Renal pelvis (tissue), 12 donors: Measurements from ENCODE around the gene PMCH. TPM values are rescaled to one million over a fixed set of nuclear protein-coding genes. Genes with fewer than 3 reads are reported as not detected.
"Not testable (repeated sequence)": the region's sequence is repeated elsewhere in the genome, so short reads cannot be mapped to it uniquely, and the experiment has no call there.

Experiments
- DNase-seq: peaks from one replicate; pipeline ENCODE4 v3.0.0-alpha.2; 2013
- long read RNA-seq, 16 experiments: transcript quantifications; one replicate each; lab custom pipeline, GENCODE V29; 2026
- polyA plus RNA-seq, 3 donors: library from polyadenylated mRNA; unstranded; fragments of 120-200 nt; gene quantifications; one replicate each; pipeline ENCODE4 v1.2.1, GENCODE V29; 2013; ENCODE audit not compliant: insufficient read length in 3 of 3

The PMCH gene, protein sequence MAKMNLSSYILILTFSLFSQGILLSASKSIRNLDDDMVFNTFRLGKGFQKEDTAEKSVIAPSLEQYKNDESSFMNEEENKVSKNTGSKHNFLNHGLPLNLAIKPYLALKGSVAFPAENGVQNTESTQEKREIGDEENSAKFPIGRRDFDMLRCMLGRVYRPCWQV
- 1 to 10 TPM in 1 of 3 donors, under 1 TPM in 2; 0.33 to 1.0 (median 0.96) TPM for polyA plus RNA-seq
- long read RNA-seq, donor 1: 0 reads
- long read RNA-seq, donor 2: 0 reads
- long read RNA-seq, donor 3: 0 reads
- long read RNA-seq, donor 4: 0 reads
- long read RNA-seq, donor 5: 0 reads
- long read RNA-seq, donor 6: 0 reads
- long read RNA-seq, donor 7: 0 reads
- long read RNA-seq, donor 8: 0 reads
- long read RNA-seq, donor 9: 0 reads
- long read RNA-seq, donor 10: 0 reads
- long read RNA-seq, donor 11: 0 reads
- long read RNA-seq, donor 12: 0 reads
- long read RNA-seq, donor 13: 0 reads
- long read RNA-seq, donor 14: 0 reads
- long read RNA-seq, donor 15: 0 reads
- long read RNA-seq, donor 16: 0 reads

DNA sequence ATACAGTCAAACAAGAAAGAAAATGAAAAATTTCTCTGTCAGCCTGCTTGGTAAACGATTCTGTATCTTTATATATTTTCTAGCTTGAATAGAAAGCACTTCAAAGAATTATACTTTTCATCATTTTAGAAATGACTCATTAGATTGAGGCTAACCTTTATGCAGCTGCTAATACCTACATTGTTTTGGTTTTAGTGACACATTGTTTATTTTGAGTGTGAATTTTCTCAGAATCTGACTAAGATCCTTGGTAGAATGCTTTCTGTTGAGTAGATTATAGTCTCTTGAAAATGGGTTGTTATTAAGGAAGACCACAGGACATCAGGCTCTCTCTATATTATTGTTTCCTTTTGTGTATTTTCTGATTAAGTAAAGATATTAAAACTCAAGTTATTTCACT lies at the start of gene PMCH:
PMCH (minus strand) TSS at position 45 of the 400 bp plus-strand sequence. CDS start 63 bp downstream, outside the sequence.
- no peak for DNase-seq

DNA sequence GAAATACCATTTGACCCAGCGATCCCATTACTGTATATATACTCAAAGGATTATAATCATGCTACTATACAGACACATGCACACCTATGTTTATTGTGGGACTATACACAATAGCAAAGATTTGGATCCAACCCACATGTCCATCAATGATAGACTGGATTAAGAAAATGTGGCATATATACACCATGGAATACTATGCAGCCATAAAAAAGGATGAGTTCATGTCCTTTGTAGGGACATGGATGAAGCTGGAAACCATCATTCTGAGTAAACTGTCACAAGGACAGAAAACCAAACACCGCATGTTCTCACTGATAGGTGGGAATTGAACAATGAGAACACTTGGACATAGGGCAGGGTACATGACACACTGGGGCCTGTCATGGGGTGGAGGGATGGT lies 43.2 kb upstream of the PMCH start:
- not testable (repeated sequence) for DNase-seq

DNA sequence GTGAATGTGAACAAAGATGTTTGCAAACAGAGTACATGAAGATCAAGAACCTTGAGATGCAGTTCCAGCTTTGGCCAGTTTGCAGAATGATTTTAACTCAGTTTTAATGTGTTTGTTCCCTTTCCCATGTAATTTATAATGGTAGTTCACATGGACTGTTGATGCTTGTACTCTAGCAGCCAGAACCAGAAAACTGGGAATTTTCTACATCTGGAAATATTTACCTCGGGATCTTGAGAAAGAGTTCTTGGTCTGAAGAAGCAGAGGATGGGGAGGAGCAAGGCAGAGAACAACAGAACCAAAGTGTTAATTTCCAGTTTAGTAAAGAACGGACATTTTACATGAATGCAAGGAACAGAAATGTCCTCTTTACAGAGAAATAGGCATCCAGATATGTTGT lies 37.0 kb upstream of the PMCH start:
- DNase-seq: no peak

DNA sequence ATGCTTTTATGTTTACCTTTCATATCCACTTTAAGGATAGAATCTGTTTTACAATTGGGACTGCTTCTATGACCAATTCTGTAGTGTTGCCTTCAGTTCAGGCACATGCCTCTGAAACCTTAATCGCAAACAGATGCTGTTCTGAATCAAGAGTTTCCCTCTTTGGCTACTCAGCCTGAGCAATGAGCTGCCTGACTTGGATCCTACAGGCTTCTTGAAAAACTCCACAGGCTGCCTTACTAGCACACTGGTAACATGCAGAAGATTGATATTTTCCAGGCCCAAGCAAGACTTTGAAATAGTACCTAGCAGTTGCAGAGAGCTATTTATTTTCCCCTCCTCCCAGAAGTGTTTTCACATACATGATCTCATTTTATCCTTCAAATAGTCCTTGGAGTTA lies 34.8 kb upstream of the PMCH start:
- DNase-seq: peak; percentile 4

DNA sequence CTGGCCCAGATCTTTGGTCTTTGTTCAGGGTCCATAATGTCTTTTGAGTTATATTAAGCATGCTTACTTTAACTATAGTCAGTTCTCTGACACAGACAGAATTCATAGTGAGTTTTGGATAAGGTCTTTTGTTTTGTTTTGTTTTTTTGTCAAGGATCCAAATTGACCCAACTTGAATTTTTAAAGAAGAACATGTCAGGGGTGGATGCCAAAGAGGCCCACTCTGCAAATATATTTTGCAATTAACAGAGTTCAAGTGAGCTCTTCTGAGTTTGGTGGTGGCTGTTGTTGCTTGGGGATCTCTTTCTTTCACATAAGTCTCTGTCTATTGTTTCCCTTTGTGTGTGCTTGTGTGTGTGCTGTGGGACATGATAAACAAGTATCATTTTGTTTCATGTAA lies 34.4 kb upstream of the PMCH start:
- DNase-seq: no peak

DNA sequence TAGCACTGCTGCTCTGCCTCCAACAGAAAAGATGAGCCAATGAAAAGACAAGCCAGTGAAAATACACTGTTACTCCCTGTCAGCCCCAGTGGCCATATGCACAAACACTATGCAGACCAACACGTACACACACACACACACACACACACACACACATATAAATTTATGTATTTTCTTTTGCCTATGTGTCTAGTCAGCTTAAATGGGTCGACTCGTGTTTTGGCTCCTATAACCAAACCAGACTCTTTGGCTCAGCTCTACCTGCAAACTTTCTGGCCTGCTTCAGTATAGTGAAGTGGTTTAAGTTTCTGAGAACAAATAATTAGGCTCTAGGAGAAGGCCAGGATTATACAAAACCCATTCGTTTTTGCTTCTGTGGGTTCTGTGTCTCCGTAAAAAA lies 30.3 kb upstream of the PMCH start:
- DNase-seq: no peak

DNA sequence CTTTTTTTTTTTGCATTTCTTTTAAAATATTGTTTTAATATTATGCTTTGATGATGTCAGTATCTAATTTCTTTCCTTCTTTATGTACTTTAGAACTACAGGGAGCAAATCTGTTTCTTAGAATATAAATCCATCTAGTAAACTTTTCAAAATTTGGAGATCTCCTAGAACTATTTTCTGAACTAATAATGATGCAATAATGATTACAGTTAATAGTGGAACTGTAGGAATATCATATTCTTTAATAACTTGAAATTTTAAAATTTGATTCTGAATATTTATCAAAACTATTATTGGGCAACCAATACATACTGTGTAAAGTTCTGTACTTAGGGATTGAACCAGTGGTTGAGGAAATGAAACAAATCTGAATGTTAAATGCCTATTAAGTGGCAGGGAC lies 23.1 kb upstream of the PMCH start:
- no peak for DNase-seq

DNA sequence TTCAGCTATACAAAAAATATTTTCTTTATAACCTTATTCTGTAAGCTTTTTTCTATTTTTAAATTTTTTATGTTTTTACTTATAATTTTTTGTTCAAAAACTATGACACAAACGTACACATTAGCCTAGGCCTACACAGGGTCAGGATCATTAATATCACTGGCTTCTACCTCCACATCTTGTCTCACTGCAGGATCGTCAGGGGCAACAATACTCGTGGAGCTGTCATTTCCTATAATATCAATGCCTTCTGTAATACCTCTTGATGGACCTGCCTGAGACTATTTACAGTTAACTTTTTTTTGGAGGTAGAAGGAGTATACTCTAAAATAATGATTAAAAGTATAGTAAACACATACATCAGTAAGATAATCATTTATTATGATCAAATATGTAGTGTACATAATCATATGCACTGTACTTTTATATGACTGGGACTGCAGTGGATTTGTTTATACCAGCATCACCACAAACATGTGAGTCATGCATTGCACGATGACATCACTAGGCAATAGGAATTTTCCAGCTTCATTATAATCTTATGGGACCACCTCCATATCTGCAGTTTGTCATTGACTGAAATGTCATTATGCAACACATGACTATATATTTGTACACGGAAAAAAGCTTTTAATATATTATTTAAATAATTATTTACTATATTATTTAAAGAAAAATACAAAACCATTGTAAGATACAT lies 18.5 kb upstream of the PMCH start:
- DNase-seq: no peak

DNA sequence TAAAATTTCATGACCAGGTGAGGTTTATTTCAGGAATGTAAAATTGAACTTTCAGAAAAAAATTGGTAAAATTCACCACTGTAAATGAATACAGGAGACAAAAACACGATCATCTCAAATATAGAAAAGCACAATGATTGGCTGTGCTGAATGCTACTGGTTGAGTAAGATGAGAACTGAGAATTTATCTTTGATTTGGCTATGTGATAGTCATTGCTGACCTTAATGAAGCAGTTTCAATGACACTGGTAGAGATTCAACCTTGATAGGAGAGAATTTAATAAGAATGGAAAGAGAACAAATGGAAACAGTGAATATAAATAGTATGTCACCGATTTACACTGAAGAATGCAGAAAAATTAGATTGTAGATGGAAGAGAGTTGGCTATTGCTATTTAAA lies 6.4 kb upstream of the PMCH start:
- DNase-seq: no peak

DNA sequence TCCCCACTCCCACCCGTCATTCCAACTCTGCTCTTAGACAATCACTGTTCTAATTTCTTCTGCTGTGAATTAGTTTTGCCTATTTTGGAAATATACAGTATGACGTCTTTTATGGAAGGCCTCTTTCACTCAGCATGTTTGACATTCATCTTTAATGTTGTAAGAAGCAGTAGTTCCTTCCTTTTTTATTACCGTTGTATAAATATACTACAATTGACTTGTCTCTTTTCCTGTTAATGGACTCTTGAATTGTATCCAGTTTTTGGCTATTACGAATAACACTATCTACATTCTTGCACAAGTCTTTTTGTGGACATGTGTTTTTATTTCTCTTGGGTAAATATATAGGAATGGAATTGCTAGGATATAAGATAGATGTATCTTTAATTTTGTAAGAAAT lies 4.9 kb upstream of the PMCH start:
- no peak for DNase-seq

DNA sequence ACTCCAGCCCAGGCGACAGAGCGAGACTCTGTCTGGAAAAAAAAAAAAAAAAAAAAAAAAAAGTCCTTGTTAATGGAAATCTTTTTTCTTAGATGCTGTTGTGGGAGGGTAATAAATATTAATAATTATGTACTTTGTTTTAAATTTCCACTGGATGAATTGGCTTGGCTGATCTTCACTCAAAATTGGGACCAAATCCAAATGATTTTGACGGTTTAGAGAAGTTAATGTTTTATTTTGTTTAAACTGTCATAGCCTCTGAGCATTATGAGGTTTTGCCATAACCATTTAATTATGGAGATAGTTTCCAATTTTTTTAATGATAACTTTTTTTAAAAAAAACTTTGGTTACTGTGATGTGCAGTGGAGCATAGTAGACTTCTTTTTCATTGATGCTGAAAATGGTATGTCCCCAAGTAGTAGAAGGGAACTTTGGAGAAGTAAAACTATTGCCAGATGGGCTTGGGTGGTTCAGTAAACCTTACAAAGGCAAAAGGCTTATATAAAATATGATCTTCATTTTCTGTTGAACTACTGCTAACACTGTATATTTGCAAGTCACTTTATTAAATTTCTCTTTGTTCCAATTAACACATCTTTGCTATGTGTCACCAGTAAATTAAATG lies 3.9 kb upstream of the PMCH start:
- DNase-seq: no peak

DNA sequence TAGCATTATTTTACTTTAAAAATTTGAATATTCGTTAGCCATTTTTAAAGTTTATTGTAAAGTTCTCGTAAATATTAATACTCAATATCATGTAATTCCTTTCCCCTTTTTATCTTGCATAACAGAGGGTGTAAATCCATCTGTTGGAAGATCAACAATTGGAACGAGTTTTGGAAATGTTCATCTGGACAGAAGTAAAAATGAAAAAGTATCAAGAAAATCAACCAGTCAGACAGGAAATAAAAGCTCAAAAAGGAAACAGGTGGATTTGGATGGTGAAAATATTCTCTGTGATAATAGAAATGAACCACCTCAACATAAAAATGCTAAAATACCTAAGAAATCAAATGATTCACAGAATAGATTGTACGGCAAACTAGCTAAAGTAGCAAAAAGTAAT lies 1.8 kb downstream of the PMCH start:
- DNase-seq: no peak

DNA sequence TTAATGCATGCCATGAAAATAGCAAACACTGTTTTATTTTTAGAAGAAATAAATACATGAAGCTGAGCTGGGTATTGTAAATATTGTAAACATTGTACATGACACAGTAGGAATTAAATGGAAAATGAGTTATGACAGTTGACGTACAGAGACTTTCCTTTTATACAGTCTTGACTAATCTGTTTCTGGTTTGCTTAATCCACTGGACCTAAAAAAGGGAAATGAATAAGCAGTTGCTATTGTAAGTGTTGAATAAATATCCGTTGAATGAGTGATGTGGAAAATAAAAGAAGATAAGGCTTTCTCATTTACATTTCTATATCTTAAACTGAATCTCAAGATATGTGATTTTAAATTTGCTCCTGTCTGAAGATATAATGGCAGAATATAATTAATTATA lies 15.0 kb downstream of the PMCH start:
- DNase-seq: no peak

DNA sequence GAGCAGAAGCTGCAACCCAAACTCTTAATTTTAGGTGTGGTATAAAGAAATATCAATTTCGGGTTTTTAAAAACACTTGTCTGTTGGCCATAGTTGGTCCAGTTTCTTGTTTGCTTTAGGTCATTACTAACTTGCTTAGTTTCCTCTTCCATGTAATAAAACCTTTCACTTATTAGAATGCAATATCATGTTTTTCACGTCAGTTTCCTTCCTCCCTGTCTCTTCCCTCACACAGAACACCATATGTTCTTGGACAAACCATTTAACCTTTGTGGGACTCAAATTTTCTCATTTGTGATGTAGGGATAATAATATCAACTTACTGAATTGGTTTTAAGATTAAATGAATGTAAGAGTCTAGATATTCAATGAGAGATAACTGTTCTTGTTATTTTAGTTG lies 22.9 kb downstream of the PMCH start:
- no peak for DNase-seq

DNA sequence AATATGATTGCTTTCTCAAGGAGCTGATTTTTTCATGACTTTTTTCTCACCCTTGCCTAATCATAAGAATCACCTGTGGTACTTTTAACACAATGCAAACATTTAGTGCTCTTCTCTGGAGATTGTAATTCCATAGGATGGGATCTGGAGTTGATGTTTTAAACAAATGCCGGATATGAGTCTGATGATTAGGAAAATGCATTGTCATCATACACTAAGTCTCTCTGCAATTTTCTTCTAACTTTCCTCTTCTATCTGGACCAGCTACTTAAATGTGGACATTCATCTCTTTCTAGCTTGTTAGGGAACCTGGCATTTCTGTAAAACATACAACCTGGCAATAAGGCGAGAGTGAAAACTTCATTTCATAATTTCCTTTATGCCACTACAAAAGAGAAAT lies 23.5 kb downstream of the PMCH start:
- no peak for DNase-seq

DNA sequence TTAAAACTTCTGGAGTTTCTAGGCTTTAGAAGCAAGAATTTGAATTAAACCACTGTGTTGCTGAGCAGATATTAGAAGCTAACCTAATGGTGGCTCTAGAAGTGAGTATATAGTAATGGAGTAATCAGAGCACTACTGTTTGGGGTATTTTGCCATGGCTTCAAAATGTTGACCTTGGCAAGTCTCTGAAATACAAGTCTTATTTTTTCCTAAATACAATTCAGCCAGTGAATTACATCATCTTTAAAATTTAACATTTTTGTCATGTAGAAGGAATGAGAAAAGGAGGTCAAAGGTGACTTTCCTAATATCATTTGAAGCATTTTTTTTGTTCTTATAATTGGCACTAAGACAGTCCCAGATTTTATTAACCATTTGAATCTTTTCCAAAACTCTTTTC lies 25.2 kb downstream of the PMCH start:
- no peak for DNase-seq

DNA sequence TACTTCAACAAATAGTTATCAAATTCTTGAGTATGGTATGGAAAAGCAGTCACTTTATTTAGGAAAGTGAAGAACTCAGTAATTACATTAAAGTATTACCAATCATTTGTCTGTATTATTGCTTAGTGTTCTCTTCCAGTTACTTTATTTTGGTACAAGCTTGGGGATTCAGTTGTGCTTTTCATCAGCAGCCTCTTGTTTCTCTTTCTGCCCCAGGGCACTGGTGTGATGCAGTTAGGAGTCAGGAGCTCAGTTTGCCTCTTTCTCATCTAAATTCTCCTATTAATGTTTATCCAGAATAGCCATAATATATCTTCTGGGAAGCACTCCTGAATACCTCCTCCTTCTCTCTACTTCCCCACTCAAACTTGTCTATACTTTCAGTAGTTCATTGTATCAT lies 25.7 kb downstream of the PMCH start:
- no peak for DNase-seq

DNA sequence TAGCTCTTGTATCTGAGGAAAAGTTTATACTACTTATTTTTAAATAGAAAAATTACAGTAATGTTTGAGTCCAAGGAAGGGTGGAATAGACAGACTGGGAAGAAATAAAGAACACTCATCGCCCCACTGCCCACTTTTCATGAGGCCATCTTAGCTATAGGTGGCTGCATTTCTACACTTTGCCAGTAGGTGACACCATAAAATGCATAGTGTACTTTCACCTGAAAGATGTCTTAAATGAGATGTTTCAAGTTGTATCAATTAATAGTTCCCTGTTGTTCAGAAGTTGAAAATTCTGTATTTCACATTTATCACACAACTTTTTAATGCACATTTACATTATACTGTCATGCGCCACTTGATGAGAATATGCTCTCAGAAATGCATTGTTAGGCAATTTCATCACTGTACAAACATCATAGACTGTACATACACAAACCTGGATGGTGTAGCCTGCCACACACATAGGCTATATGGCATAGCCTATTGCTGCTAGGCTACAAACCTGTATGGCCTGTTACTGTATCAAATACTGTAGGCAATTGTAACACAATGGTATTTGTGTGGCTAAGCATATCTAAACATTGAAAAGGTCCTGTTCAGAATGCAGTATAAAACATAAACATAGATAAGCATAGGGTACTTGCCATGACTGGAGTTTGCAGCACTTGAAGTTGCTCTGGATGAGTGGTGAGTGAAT lies 27.6 kb downstream of the PMCH start:
- peak; percentile 8 for DNase-seq

DNA sequence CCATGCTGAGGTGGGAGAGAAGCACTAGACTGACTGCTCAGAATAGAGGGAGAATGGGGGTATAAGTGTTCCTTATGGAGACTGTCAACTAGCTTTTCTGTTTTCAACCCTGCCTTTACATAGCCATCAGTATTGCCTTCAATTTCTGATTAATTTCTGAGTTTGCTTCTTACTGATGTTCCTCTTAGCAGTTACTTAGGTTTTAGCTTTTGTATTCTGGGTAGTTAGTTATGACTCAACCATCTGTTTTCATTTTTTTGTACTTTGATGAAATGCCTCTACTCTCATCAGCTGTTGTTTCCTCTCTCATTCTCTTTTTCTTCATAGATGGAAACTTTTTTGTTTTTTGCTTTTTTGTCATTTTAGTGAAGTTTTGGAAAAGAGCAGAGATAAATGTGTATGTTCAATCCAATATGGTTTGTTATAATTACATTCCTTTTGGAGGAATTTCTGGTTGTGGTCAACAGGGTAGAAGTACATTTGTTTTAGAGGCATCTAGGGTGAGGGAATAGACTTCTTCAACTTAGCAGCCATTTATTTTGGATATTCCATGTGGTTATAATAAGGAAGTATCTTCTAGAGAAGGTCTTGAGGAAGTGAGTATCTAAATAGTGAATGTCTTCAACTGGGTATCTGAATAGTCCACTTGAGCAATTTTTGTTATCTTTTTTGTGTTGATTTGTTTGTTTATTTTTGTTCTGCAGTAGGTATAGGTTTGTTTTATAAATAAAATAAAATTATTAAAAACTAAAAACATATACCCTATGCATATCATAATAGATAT lies 29.6 kb downstream of the PMCH start:
- DNase-seq: no peak

DNA sequence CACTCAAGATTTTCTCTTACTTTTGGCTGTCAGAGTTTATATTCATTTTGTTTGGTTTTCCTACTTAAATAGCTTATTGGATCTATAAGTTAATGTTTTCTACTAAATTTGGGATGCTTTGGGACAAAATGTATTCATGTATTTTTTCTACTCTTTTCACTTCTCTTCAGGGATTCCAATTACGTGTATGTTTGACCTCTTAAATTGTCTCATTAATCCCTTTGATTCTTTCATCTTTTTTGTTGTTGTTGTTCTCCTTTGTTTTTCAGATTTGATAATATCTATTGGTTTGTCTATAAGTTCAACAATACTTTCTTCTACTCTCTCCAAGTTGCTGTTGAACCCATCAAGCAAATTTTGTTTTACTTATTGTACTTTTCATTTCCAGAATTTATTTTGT lies 34.2 kb downstream of the PMCH start:
- no peak for DNase-seq

DNA sequence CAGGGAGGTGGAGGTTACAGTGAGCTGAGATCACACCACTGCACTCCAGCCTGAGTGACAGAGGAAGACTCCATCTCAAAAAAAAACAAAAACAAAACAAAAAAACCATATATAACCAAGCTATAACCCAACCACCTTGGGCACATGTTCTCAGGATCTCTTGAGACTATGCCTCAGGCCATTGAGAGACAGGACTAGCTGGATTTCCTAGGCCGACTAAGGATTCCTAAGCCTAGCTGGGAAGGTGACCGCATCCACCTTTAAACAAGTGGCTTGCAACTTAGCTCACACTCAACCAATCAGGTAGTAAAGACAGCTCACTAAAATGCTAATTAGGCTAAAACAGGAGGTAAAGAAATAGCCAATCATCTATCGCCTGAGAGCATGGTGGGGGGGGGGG lies 42.4 kb downstream of the PMCH start:
- not testable (repeated sequence) for DNase-seq
